SK-N-SH (cell line): ENCODE results near the gene FABP2. TPM values are rescaled to one million over a fixed set of nuclear protein-coding genes. Genes with fewer than 3 reads are reported as not detected.

Experiments used
- CTCF ChIA-PET: fragments of 300-600, 350-600 bp; formaldehyde crosslinking; extraction: SDS; loops from one replicate; lab custom pipeline; 2021; lab: Yijun Ruan, JAX
- POLR2A ChIA-PET: fragments of 350-600 bp; sonication (Branson Sonifier 250); formaldehyde crosslinking; extraction: SDS; loops from one replicate; lab custom pipeline; 2020; ENCODE audit warnings: antibody characterized with exemption, inconsistent platforms; lab: Yijun Ruan, JAX
- DNase-seq: peaks from one replicate; pipeline ENCODE4 v3.0.0; 2012
- H2AFZ ChIP-seq: fragments of 200-600 bp; sonication (generic); 2 replicates; pipeline ENCODE4 v1.8.1; 2016; ENCODE audit warnings: antibody characterized with exemption, mild to moderate bottlenecking, low read depth
- H3F3A ChIP-seq: fragments of 200-600 bp; sonication (generic); replicated peaks from 2 replicates; pipeline ENCODE3; 2016; ENCODE audit warnings: antibody characterized with exemption, mild to moderate bottlenecking; ENCODE audit not compliant: insufficient read depth
- H3K27ac ChIP-seq, 2 experiments: fragments of 200-500 bp in 1 of 2; fragments of 200-600 bp in 1 of 2; sonication (Bioruptor generic) in 1 of 2; sonication (generic), shearing (Covaris generic) in 1 of 2; 2 replicates each; pipeline versions ENCODE4 v1.5.1 to v1.6.1; 2014 to 2016; ENCODE audit warnings: low read depth in 2 of 2, inconsistent platforms in 1 of 2, low read length in 1 of 2, mild to moderate bottlenecking in 1 of 2, mixed read lengths in 1 of 2
- H3K27me3 ChIP-seq: fragments of 200-600 bp; sonication (generic), shearing (Covaris generic); 2 replicates; pipeline ENCODE4 v1.6.1; 2016; ENCODE audit warnings: mixed run types; ENCODE audit not compliant: insufficient read depth
- H3K36me3 ChIP-seq, 2 experiments: fragments of 200-500 bp in 1 of 2; fragments of 200-600 bp in 1 of 2; sonication (Bioruptor generic) in 1 of 2; sonication (generic) in 1 of 2; replicated peaks in 1 of 2; 2 replicates each; pipeline versions ENCODE3 to v1.5.1; 2014 to 2016; ENCODE audit warnings: low read length in 1 of 2, mild to moderate bottlenecking in 1 of 2; ENCODE audit not compliant: insufficient read depth in 2 of 2, control insufficient read depth in 1 of 2
- H3K4me1 ChIP-seq, 2 experiments: fragments of 200-500 bp in 1 of 2; fragments of 200-600 bp in 1 of 2; sonication (Bioruptor generic) in 1 of 2; sonication (generic), shearing (Covaris generic) in 1 of 2; 2 replicates each; pipeline versions ENCODE4 v1.5.1 to v1.6.1; 2014 to 2016; ENCODE audit warnings: low read depth in 1 of 2, low read length in 1 of 2, mixed run types in 1 of 2; ENCODE audit not compliant: insufficient read depth in 2 of 2, control insufficient read depth in 1 of 2
- H3K4me2 ChIP-seq: fragments of 200-600 bp; sonication (generic), shearing (Covaris generic); 2 replicates; pipeline ENCODE4 v1.6.1; 2017; ENCODE audit warnings: mixed run types
- H3K4me3 ChIP-seq, 2 experiments: fragments of 200-500 bp in 1 of 2; fragments of 200-600 bp in 1 of 2; sonication (Bioruptor generic) in 1 of 2; sonication (generic), shearing (Covaris generic) in 1 of 2; 2 replicates each; pipeline versions ENCODE4 v1.5.1 to v1.8.1; 2014 to 2016; ENCODE audit warnings: low read depth in 2 of 2, inconsistent platforms in 1 of 2, low read length in 1 of 2, mild to moderate bottlenecking in 1 of 2, mixed read lengths in 1 of 2, moderate library complexity in 1 of 2
- H3K79me2 ChIP-seq: fragments of 200-600 bp; sonication (generic); 2 replicates; pipeline ENCODE4 v1.8.1; 2017; ENCODE audit warnings: mild to moderate bottlenecking; ENCODE audit not compliant: insufficient read depth
- H3K9ac ChIP-seq: fragments of 200-600 bp; sonication (generic); 2 replicates; pipeline ENCODE4 v1.6.1; 2017; ENCODE audit warnings: mixed run types
- H3K9me2 ChIP-seq: fragments of 200-600 bp; sonication (generic); 2 replicates; pipeline ENCODE4 v1.6.1; 2017; ENCODE audit warnings: mixed run types
- H3K9me3 ChIP-seq: fragments of 200-600 bp; sonication (generic); 2 replicates; pipeline ENCODE4 v1.6.1; 2017; ENCODE audit warnings: mixed run types, mild to moderate bottlenecking, moderate library complexity
- H4K20me1 ChIP-seq: fragments of 200-600 bp; sonication (generic); 2 replicates; pipeline ENCODE4 v1.6.1; 2017; ENCODE audit warnings: mild to moderate bottlenecking, mixed run types; ENCODE audit not compliant: insufficient read depth
- EP300 ChIP-seq, 2 experiments: IDR thresholded peaks; 2 replicates each; pipeline versions ENCODE4 v1.4.0 to v1.6.1; 2012; ENCODE audit warnings: borderline replicate concordance in 1 of 2, low read depth in 1 of 2, low read length in 1 of 2
- EZH2phosphoT487 ChIP-seq: fragments of 200-600 bp; sonication (generic); IDR thresholded peaks from 2 replicates; pipeline ENCODE4 v1.6.1; 2017; ENCODE audit warnings: low read depth, mixed run types, mild to moderate bottlenecking, antibody characterized with exemption, moderate library complexity, borderline replicate concordance
- FOSL2 ChIP-seq: IDR thresholded peaks from 2 replicates; pipeline ENCODE4 v1.4.0; 2012; ENCODE audit warnings: low read depth, mild to moderate bottlenecking, moderate library complexity, borderline replicate concordance
- FOXJ3 ChIP-seq: sonication (generic); formaldehyde crosslinking; IDR thresholded peaks from 2 replicates; pipeline ENCODE4 v1.5.1; 2020; ENCODE audit warnings: mild to moderate bottlenecking, missing genetic modification reagents
- MEF2A ChIP-seq: IDR thresholded peaks from 2 replicates; pipeline ENCODE4 v1.4.0; 2012; ENCODE audit warnings: low read depth, borderline replicate concordance
- MXI1 ChIP-seq: IDR thresholded peaks from 2 replicates; pipeline ENCODE4 v1.6.1; 2012; ENCODE audit warnings: mild to moderate bottlenecking, low read depth, low read length, improper control_type of control experiment
- NFIC ChIP-seq: IDR thresholded peaks from 2 replicates; pipeline ENCODE4 v1.4.0; 2012; ENCODE audit warnings: borderline replicate concordance
- POLR2AphosphoS5 ChIP-seq: IDR thresholded peaks from 2 replicates; pipeline ENCODE4 v1.6.1; 2012; ENCODE audit warnings: low read depth, low read length
- RFX5 ChIP-seq: IDR thresholded peaks from 2 replicates; pipeline ENCODE4 v1.6.1; 2012; ENCODE audit warnings: mild to moderate bottlenecking, improper control_type of control experiment, low read length
- SMC3 ChIP-seq: IDR thresholded peaks from 2 replicates; pipeline ENCODE4 v1.6.1; 2012; ENCODE audit warnings: low read depth, low read length, improper control_type of control experiment
- TCF12 ChIP-seq: IDR thresholded peaks from 2 replicates; pipeline ENCODE4 v1.4.0; 2012
- WGBS: methylation state at CpG from one replicate; pipeline ENCODE4 v1.1.6; 2017; ENCODE audit warnings: low lambda C conversion rate; 5-methylcytosine and 5-hydroxymethylcytosine counted together
- polyA plus RNA-seq, 3 experiments: library from polyadenylated mRNA; depleted of rRNA; stranded (reverse); fragments of >200 nt; gene quantifications; 2 replicates each; pipeline ENCODE4 v1.2.3, GENCODE V29; 2012
- TF ChIP-seq, protein P1 (sequence below): fragments of 200-600 bp; sonication (generic); IDR thresholded peaks from 2 replicates; pipeline ENCODE4 v1.6.1; 2017; ENCODE audit warnings: antibody characterized with exemption, mild to moderate bottlenecking, moderate library complexity
- TF ChIP-seq, protein P2 (sequence below): fragments of 150-350 bp; IDR thresholded peaks from 2 replicates; pipeline ENCODE4 v1.6.1; 2016; ENCODE audit warnings: mild to moderate bottlenecking, low read depth, low read length

FABP2 gene
- polyA plus RNA-seq, 1 of the 3 experiments (the other 2 are of a cell fraction), result not detected

DNA sequence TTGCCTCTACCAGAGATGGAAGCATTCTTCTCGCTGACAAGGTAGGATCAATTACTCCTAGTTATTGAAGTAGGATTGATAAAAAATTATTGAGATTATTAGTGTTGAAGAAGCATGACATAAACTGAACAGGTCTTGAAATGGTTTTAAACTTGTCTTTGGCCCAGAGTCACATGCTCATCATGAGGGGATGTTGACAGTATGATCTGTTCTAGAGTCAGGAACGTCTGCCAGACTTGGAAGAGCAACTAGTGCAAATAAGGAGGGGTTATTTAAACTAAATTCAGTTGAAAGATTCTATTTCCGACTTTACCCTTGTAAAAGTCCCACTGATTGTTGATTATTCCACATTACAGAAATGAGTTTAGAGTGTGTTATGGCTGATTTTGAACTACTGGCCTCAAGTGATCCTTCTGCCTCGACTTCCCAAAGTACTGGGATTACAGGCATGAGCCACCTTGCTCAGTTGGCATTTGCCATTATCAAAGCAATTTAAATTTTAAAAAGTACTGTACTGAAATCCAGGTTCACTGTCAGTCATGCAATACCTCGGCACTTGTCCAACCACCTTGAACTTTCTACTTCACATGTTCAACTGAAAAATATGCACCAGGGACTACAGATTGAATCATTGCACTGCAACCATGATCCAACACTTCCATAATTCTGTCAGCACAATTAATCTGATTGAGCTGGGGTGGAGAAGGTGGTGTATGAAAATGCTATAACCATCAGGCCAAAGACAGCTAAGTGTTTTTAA lies 19.7 kb downstream of the FABP2 start:
- Histone ChIP-seq H3K79me2 (peaks cover 28% of the 10 kb centered on the region), H3K9me3 (no peaks in the 10 kb centered on the region), H3K9me2 (no peaks in the 10 kb centered on the region), H3K4me1 (peaks cover 0 to 7% of the 10 kb centered on the region in 2 experiments; a peak in 2 of 4 replicates), H2AFZ (no peak overlapping the region), H3K4me3 (no peak overlapping the region), H3K36me3 (peaks cover 12 to 13% of the 10 kb centered on the region in 2 experiments), H3K9ac (no peak overlapping the region), H3F3A (no peaks in the 10 kb centered on the region), H4K20me1 (no peaks in the 10 kb centered on the region), H3K27ac (no peak overlapping the region), H3K4me2 (no peak overlapping the region), H3K27me3 (no peaks in the 10 kb centered on the region)
- CTCF ChIA-PET, result no interaction called here
- WGBS, result 88% methylated on average over 5 of the region's 5 CpGs
- TF ChIP-seq SMC3 (no peak), FOSL2 (no peak), EZH2phosphoT487 (no peak), EP300 (IDR thresholded peaks at IDR 0.05; ENCODE audit: borderline replicate concordance in 1 of 2, low read depth in 1 of 2, low read length in 1 of 2) (no peak), RFX5 (no peak), FOXJ3 (CRISPR knock-in tag) (no peak), POLR2AphosphoS5 (no peak), MXI1 (no peak), MEF2A (no peak), NFIC (no peak), TCF12 (no peak)
- TF ChIP-seq, protein P1, sequence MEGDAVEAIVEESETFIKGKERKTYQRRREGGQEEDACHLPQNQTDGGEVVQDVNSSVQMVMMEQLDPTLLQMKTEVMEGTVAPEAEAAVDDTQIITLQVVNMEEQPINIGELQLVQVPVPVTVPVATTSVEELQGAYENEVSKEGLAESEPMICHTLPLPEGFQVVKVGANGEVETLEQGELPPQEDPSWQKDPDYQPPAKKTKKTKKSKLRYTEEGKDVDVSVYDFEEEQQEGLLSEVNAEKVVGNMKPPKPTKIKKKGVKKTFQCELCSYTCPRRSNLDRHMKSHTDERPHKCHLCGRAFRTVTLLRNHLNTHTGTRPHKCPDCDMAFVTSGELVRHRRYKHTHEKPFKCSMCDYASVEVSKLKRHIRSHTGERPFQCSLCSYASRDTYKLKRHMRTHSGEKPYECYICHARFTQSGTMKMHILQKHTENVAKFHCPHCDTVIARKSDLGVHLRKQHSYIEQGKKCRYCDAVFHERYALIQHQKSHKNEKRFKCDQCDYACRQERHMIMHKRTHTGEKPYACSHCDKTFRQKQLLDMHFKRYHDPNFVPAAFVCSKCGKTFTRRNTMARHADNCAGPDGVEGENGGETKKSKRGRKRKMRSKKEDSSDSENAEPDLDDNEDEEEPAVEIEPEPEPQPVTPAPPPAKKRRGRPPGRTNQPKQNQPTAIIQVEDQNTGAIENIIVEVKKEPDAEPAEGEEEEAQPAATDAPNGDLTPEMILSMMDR, result no peak
- TF ChIP-seq, protein P2, sequence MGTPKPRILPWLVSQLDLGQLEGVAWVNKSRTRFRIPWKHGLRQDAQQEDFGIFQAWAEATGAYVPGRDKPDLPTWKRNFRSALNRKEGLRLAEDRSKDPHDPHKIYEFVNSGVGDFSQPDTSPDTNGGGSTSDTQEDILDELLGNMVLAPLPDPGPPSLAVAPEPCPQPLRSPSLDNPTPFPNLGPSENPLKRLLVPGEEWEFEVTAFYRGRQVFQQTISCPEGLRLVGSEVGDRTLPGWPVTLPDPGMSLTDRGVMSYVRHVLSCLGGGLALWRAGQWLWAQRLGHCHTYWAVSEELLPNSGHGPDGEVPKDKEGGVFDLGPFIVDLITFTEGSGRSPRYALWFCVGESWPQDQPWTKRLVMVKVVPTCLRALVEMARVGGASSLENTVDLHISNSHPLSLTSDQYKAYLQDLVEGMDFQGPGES, result no peak
- no peak for DNase-seq
- POLR2A ChIA-PET, result no interaction called here
